NT2/D1 (cell line): ENCODE measurements around the gene MMP17.
A peak's percentile ranks its signal among the peaks of the same experiment; 100 is the strongest.
"Not testable (repeated sequence)": the region's sequence is repeated elsewhere in the genome, so short reads cannot be mapped to it uniquely, and the experiment has no call there.

Experiments
- DNase-seq: peaks from one replicate; pipeline ENCODE4 v3.0.0-alpha.2; 2011; ENCODE audit warnings: low read depth, low spot score
- H3K27me3 ChIP-seq: 2 replicates; pipeline ENCODE4 v1.6.0; 2011; ENCODE audit warnings: mild to moderate bottlenecking; ENCODE audit not compliant: insufficient read length, insufficient read depth
- H3K36me3 ChIP-seq: 2 replicates; pipeline ENCODE4 v1.6.1; 2011; ENCODE audit warnings: mild to moderate bottlenecking, low read length, mixed read lengths; ENCODE audit not compliant: insufficient read depth, insufficient read length
- H3K4me1 ChIP-seq: 2 replicates; pipeline ENCODE4 v1.5.1; 2011; ENCODE audit not compliant: insufficient read depth, insufficient read length
- H3K4me3 ChIP-seq: 2 replicates; pipeline ENCODE4 v1.5.1; 2011; ENCODE audit warnings: low read depth; ENCODE audit not compliant: insufficient read length
- H3K9ac ChIP-seq: 2 replicates; pipeline ENCODE4 v1.6.0; 2011; ENCODE audit warnings: low read depth; ENCODE audit not compliant: insufficient read length
- H3K9me3 ChIP-seq: 2 replicates; pipeline ENCODE4 v1.5.1; 2011; ENCODE audit warnings: mild to moderate bottlenecking, low read length; ENCODE audit not compliant: insufficient read depth
- SUZ12 ChIP-seq: IDR thresholded peaks from 2 replicates; pipeline ENCODE4 v1.6.1; 2011; ENCODE audit not compliant: insufficient read length, insufficient read depth; ENCODE audit errors: extremely low read depth
- YY1 ChIP-seq: IDR thresholded peaks from 2 replicates; pipeline ENCODE4 v1.6.1; 2011; ENCODE audit not compliant: insufficient read length, insufficient read depth
- ZNF274 ChIP-seq: IDR thresholded peaks from 2 replicates; pipeline ENCODE4 v1.6.1; 2011; ENCODE audit warnings: mild to moderate bottlenecking, low read depth, low read length

Gene MMP17

DNA sequence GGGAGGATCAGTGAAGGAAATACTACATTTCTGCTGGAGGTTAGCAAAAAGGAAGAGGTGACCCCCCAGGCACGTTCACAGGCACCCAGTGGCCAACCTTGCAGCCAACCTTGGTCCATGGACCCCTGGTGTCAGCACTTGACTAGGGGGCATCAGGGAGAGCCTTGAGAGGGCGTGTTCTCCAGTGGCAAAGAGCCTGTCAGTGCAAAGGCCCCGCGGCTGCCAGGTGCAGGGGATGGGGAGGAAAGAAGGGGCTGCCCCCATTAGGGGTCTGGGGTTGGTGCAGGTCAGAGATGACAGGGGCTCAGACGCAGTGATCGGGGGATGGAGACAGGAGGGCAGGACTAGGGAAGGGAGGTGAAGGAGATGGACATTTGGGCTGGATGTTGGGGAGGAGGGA lies 43.5 kb downstream of the MMP17 start:
- Histone ChIP-seq H3K4me1 (peaks cover 7% of the 10 kb centered on the region), H3K27me3 (no peaks in the 10 kb centered on the region), H3K9me3 (peaks cover 13% of the 10 kb centered on the region; the same call in 1 of the 2 replicates), H3K36me3 (no peaks in the 10 kb centered on the region), H3K4me3 (no peak overlapping the region), H3K9ac (no peak overlapping the region)
- TF ChIP-seq YY1 (no peak), SUZ12 (no peak), ZNF274 (no peak)
- no peak for DNase-seq

- Histone ChIP-seq H3K4me1 (peaks cover 7% of the 10 kb centered on the region), H3K9me3 (peaks cover 13% of the 10 kb centered on the region; the same call in 1 of the 2 replicates), H3K27me3 (no peaks in the 10 kb centered on the region), H3K4me3 (no peak overlapping the region), H3K36me3 (no peaks in the 10 kb centered on the region), H3K9ac (no peak overlapping the region)
- DNase-seq, result no peak
- TF ChIP-seq SUZ12, result no peak
- no peak for TF ChIP-seq ZNF274
- TF ChIP-seq YY1, result no peak
These were observed 44.2 kb downstream of the MMP17 start for GRCh38 chr12:131872154-131873051.

DNA sequence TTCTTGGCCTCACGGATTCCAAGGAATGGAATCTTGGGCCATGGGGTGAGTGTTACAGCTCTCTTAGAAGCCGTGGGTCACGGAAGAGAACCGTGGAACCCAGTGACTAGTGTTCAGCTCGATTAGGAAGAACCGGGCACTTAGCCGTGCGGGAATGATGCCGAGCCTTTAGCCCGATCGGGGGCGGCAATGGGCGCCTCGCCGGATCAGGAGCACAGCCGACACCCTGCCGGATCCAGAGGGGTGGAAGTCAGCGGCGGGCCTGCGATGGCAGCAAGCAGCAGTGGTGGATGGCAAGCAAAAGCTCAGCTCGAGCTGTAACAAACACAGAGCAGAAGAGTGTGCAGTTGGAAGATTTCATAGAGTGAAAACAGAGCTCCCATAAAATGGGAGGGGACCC lies 45.1 kb downstream of the MMP17 start:
- Histone ChIP-seq H3K4me1 (peaks cover 4% of the 10 kb centered on the region), H3K9ac (no peak overlapping the region), H3K9me3 (peaks cover 13% of the 10 kb centered on the region; the same call in 1 of the 2 replicates), H3K36me3 (no peaks in the 10 kb centered on the region), H3K27me3 (no peaks in the 10 kb centered on the region), H3K4me3 (no peak overlapping the region)
- no peak for DNase-seq
- TF ChIP-seq YY1, result no peak
- no peak for TF ChIP-seq ZNF274

DNA sequence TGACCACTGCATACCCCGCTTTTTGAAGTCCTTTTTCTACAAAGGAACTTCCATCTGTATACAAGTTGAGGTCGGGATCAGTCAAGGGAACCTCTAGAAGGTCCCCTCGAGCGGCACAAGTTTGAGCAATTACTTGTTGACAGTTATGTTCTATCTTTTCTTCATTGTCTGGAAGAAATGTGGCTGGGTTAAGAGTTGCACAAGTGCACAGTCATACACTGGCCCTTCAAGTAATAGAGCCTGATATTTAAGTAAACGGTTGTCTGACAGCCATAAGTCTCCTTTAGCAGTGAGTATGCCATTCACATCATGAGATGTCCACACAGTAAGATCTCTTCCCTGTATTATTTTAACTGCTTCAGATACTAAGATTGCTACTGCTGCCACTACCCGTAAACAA lies 46.8 kb downstream of the MMP17 start:
- H3K27me3 ChIP-seq, H3K36me3 ChIP-seq, H3K4me1 ChIP-seq, H3K4me3 ChIP-seq, H3K9ac ChIP-seq, DNase-seq: not testable (repeated sequence)
- H3K9me3 ChIP-seq, result peaks cover 13% of the 10 kb centered on the region; the same call in 1 of the 2 replicates

DNA sequence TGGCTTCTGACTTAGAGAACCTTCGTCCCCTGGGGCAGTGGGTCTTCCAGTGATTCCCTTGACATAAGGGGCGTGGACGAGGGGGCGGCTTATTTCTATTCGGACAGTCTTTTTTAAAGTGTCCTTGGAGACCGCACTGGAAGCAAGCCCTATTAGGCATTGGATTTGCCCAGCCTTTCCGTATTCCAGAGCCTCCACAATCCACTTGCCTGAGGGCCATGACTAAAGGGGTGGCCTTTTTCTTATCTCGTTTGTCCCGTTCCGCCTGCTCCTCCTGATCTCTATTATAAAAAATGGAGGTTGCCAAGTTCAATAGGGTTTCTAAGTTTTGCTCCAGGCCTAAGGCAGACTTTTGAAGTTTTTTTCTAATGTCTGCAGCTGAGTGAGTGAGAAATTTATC lies 49.0 kb downstream of the MMP17 start:
- H3K36me3 ChIP-seq, H3K4me3 ChIP-seq, H3K9ac ChIP-seq, H3K27me3 ChIP-seq, DNase-seq, H3K4me1 ChIP-seq: not testable (repeated sequence)
- peaks cover 13% of the 10 kb centered on the region; the same call in 1 of the 2 replicates for H3K9me3 ChIP-seq

GRCh38 chr12:131878436-131878835 lies 50.2 kb downstream of the MMP17 start:
- not testable (repeated sequence) for H3K9ac ChIP-seq, H3K4me3 ChIP-seq, H3K36me3 ChIP-seq, H3K27me3 ChIP-seq, DNase-seq, H3K4me1 ChIP-seq
- H3K9me3 ChIP-seq, result peaks cover 10% of the 10 kb centered on the region; the same call in 1 of the 2 replicates

- Histone ChIP-seq H3K27me3 (no peaks in the 10 kb centered on the region), H3K9me3 (peaks cover 23% of the 10 kb centered on the region; the same call in 1 of the 2 replicates), H3K9ac (peak overlapping the region; percentile 26), H3K4me1 (peaks cover 8% of the 10 kb centered on the region), H3K36me3 (no peaks in the 10 kb centered on the region), H3K4me3 (no peak overlapping the region)
- no peak for DNase-seq
- no peak for TF ChIP-seq YY1
- TF ChIP-seq SUZ12, result no peak
- no peak for TF ChIP-seq ZNF274
These were observed 54.8 kb downstream of the MMP17 start for GRCh38 chr12:131882804-131883520.
